Measurements from ENCODE around the gene IL7R. TPM values are rescaled to one million over a fixed set of nuclear protein-coding genes. Genes with fewer than 3 reads are reported as not detected.

Gene IL7R
- total and polyA plus RNA-seq, 2 of the 4 experiments (the other 2 are of a cell fraction): 40.7 to 71.7 TPM

DNA sequence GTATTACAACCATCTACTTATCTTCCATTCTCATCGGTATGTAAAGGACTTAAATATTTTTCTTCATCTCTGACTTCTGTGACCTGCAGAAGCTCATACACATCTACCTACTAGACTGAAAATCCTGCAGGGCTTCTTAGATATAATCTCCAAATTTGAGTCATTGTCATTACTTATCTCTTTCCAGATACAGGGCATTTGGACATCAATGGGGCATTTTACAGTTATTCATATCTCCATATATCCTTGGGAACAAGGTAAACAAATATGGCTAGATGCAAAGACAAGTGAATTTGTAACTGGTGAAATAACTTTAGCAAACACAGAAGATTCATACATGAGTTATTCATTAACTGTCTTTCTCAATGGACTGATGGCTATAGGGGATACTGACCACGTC lies 37.7 kb upstream of the IL7R start:
- Histone ChIP-seq H3K14ac (replicated peaks; ENCODE audit: low read depth, low read length) (no peak overlapping the region), H3K27ac (ENCODE audit: insufficient read depth, low read length) (no peak overlapping the region), H4K91ac (ENCODE audit: insufficient read depth, low read depth, low read length) (no peak overlapping the region)

More for the DNA sequence above, 37.7 kb upstream of the IL7R start:
- H3K9me3 ChIP-seq (ENCODE audit: control insufficient read depth, insufficient read depth, low read length): no peaks in the 10 kb centered on the region
- CTCF ChIA-PET: no interaction called here
- H3K36me3 ChIP-seq (ENCODE audit: control insufficient read depth, insufficient read depth, low read length): no peaks in the 10 kb centered on the region
- intact Hi-C loops (cut with micrococcal nuclease): no loop called here
- H2BK15ac ChIP-seq (ENCODE audit: low read depth, low read length): no peak overlapping the region
- POLR2A ChIA-PET (ENCODE audit: unreplicated experiment): no interaction called here
- H3K27me3 ChIP-seq (ENCODE audit: control insufficient read depth, insufficient read depth, low read length): peaks cover 3% of the 10 kb centered on the region
- H3K9ac ChIP-seq (ENCODE audit: low read depth, low read length): no peak overlapping the region
- H3K56ac ChIP-seq (ENCODE audit: extremely low read depth, insufficient read depth, low read length): no peak overlapping the region
- H3K79me1 ChIP-seq (ENCODE audit: low read depth in 1 of 2, low read length in 2 of 2): no peaks in the 10 kb centered on the region
- no peak for DNase-seq
- no peak overlapping the region for H3K23ac ChIP-seq (ENCODE audit: low read depth, low read length)
- no peak overlapping the region for H4K8ac ChIP-seq (ENCODE audit: low read depth in 2 of 2, low read length in 2 of 2)
- in situ Hi-C loops (cut with MboI; ENCODE audit: low sequenced_read_pairs): no loop called here
- no peak overlapping the region for H3K4me3 ChIP-seq (ENCODE audit: insufficient read depth, low read depth, low read length)
- TF ChIP-seq FOS (IDR thresholded peaks at IDR 0.05; ENCODE audit: low read depth, low read length) (no peak), POLR2A (IDR thresholded peaks at IDR 0.05; ENCODE audit: low read depth, low read length) (no peak), MAFK (IDR thresholded peaks at IDR 0.05; ENCODE audit: low read depth, low read length) (no peak), SMC3 (IDR thresholded peaks at IDR 0.05; ENCODE audit: low read depth, low read length) (no peak)
- TF ChIP-seq, protein P1, sequence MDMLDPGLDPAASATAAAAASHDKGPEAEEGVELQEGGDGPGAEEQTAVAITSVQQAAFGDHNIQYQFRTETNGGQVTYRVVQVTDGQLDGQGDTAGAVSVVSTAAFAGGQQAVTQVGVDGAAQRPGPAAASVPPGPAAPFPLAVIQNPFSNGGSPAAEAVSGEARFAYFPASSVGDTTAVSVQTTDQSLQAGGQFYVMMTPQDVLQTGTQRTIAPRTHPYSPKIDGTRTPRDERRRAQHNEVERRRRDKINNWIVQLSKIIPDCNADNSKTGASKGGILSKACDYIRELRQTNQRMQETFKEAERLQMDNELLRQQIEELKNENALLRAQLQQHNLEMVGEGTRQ (IDR thresholded peaks at IDR 0.05; ENCODE audit: low read depth, low read length): no peak
- H2BK5ac ChIP-seq (ENCODE audit: low read depth, low read length, poor library complexity, severe bottlenecking): no peak overlapping the region
- no peak overlapping the region for H3K4ac ChIP-seq (ENCODE audit: low read depth, low read length)
- no peak overlapping the region for H4K5ac ChIP-seq (ENCODE audit: low read depth, low read length)
- ATAC-seq (ENCODE audit: low read depth): no peak
- no peaks in the 10 kb centered on the region for H4K20me1 ChIP-seq (ENCODE audit: insufficient read depth, low read length)
- WGBS, 2 experiments (ENCODE audit: extremely low coverage in 2 of 2, insufficient read length in 1 of 2): 100% methylated on average over 1 of the region's 2 CpGs; no CpG with 5 or more reads in 1 of the 2 experiments
- no peak overlapping the region for H2BK120ac ChIP-seq (ENCODE audit: low read depth, low read length)
- H3K4me2 ChIP-seq (ENCODE audit: low read depth, low read length): no peak overlapping the region
- H3K18ac ChIP-seq (ENCODE audit: low read depth, low read length): no peak overlapping the region
- dilution Hi-C loops (cut with HindIII; ENCODE audit: low sequenced_read_pairs, unreplicated experiment): no loop called here
- no peak overlapping the region for H2BK20ac ChIP-seq (ENCODE audit: low read depth, low read length)
- H3K9me1 ChIP-seq (ENCODE audit: insufficient read depth, low read length): no peaks in the 10 kb centered on the region
- H2AK5ac ChIP-seq (ENCODE audit: low read depth, low read length): no peak overlapping the region
- no peaks in the 10 kb centered on the region for H3K4me1 ChIP-seq (ENCODE audit: control insufficient read depth, insufficient read depth, low read length)
- H2AFZ ChIP-seq (replicated peaks; ENCODE audit: low read length, poor library complexity): no peak overlapping the region
- no TSS peak for BruUV-seq (replicated peaks)
- no peak overlapping the region for H2AK9ac ChIP-seq (replicated peaks; ENCODE audit: low read depth, low read length, poor library complexity)
